Panc1 (cell line): Measurements from ENCODE around the gene AP1S1. TPM values are rescaled to one million over a fixed set of nuclear protein-coding genes. Genes with fewer than 3 reads are reported as not detected.
A peak's percentile ranks its signal among the peaks of the same experiment; 100 is the strongest.

Experiments used
- ATAC-seq: fragments of 200-7000 bp; cut with Tn5 transposase; 2 replicates; pipeline ENCODE4 v1.9.1; 2020; ENCODE audit warnings: mild to moderate bottlenecking, moderate library complexity
- BruUV-seq: library from RNA; stranded (reverse); fragments of 400-500 nt; replicated peaks from 2 replicates; lab custom pipeline; 2021; lab: Mats Ljungman, UMichigan
- CTCF ChIA-PET: fragments of 300-600 bp; sonication (Branson Sonifier 250); formaldehyde crosslinking; loops from one replicate; lab custom pipeline; 2022; ENCODE audit warnings: antibody characterized with exemption; lab: Charles Lee
- POLR2A ChIA-PET: fragments of 300-600 bp; sonication (Branson Sonifier 250); formaldehyde crosslinking; loops from one replicate; lab custom pipeline; 2022; ENCODE audit warnings: antibody characterized with exemption; lab: Charles Lee
- DNase-seq: peaks from one replicate; pipeline ENCODE4 v3.0.0-alpha.2; 2010; ENCODE audit warnings: low read depth, low spot score
- H3K27ac ChIP-seq: 2 replicates; pipeline ENCODE4 v1.5.1; 2011; ENCODE audit warnings: mild to moderate bottlenecking, low read length, inconsistent platforms
- H3K27me3 ChIP-seq: fragments of 200-500 bp; sonication (Bioruptor generic); 2 replicates; pipeline ENCODE4 v1.6.0; 2014; ENCODE audit warnings: low read length, inconsistent platforms; ENCODE audit not compliant: control insufficient read depth, insufficient read depth
- H3K36me3 ChIP-seq: fragments of 200-500 bp; sonication (Bioruptor generic); 2 replicates; pipeline ENCODE4 v1.5.1; 2014; ENCODE audit warnings: inconsistent platforms, mild to moderate bottlenecking, low read length, moderate library complexity; ENCODE audit not compliant: control insufficient read depth, insufficient read depth
- H3K4me1 ChIP-seq: 2 replicates; pipeline ENCODE4 v1.5.1; 2011; ENCODE audit warnings: inconsistent platforms, mild to moderate bottlenecking, low read length, moderate library complexity; ENCODE audit not compliant: control insufficient read depth, insufficient read depth
- H3K4me3 ChIP-seq, 2 experiments: 2 replicates each; pipeline ENCODE4 v1.5.1; 2011 to 2012; ENCODE audit warnings: low read depth in 2 of 2, low read length in 2 of 2, mild to moderate bottlenecking in 2 of 2, inconsistent platforms in 1 of 2, moderate library complexity in 1 of 2
- H3K9me3 ChIP-seq: fragments of 200-500 bp; sonication (Bioruptor generic); 2 replicates; pipeline ENCODE4 v1.5.1; 2014; ENCODE audit warnings: low read depth, mild to moderate bottlenecking, inconsistent platforms, low read length, moderate library complexity; ENCODE audit not compliant: control insufficient read depth, insufficient read depth
- CTCF ChIP-seq: fragments of 450-650 bp; IDR thresholded peaks from 2 replicates; pipeline ENCODE4 v1.5.1; 2017; ENCODE audit warnings: mild to moderate bottlenecking
- POLR2AphosphoS5 ChIP-seq: IDR thresholded peaks from 2 replicates; pipeline ENCODE4 v1.6.1; 2012; ENCODE audit warnings: mild to moderate bottlenecking, low read depth, low read length, moderate library complexity
- REST ChIP-seq, 2 experiments: IDR thresholded peaks; 2 replicates each; pipeline ENCODE4 v1.6.1; 2011 to 2012; ENCODE audit warnings: low read depth in 2 of 2, control low read depth in 1 of 2, low read length in 1 of 2, mild to moderate bottlenecking in 1 of 2, moderate library complexity in 1 of 2; ENCODE audit not compliant: insufficient read depth in 1 of 2
- SIN3A ChIP-seq: IDR thresholded peaks from 2 replicates; pipeline ENCODE4 v1.6.1; 2012; ENCODE audit warnings: low read depth, mild to moderate bottlenecking, low read length, moderate library complexity, borderline replicate concordance; ENCODE audit not compliant: insufficient read depth
- TCF7L2 ChIP-seq: IDR thresholded peaks from 2 replicates; pipeline ENCODE4 v1.6.1; 2011; ENCODE audit warnings: mild to moderate bottlenecking, low read depth, low read length, inconsistent platforms
- in situ Hi-C: cut with HindIII; loops from 2 replicates; pipeline ENCODE4 v1.10.0; 2016; ENCODE audit warnings: low sequenced_read_pairs, low pct_unique_long_range_greater_than_20kb
- intact Hi-C: fragments of 100-400 bp; cut with micrococcal nuclease; formaldehyde crosslinking; loops from one replicate; pipeline ENCODE4 v1.10.0; 2022; ENCODE audit not compliant: unreplicated experiment
- total RNA-seq: library from RNA; stranded (reverse); gene quantifications from one replicate; pipeline ENCODE4 v1.2.1, GENCODE V29; 2021; ENCODE audit not compliant: unreplicated experiment

The AP1S1 gene
- total RNA-seq, 1 experiment from 2014 or later: 74.2 TPM

- Histone ChIP-seq H3K9me3 (no peaks in the 10 kb centered on the region), H3K27ac (no peak within 1 kb of the TSS), H3K27me3 (0 out of 2 replicates have a peak, but pooled peaks cover 2% of the 10 kb centered on the region), H3K4me3 (peak within 1 kb of the TSS; percentile 24 to 40), H3K4me1 (no peaks in the 10 kb centered on the region; the same call in 1 of the 2 replicates), H3K36me3 (no peaks in the 10 kb centered on the region)
- BruUV-seq: no TSS peak
- DNase-seq (no peak), ATAC-seq (no peak)
- no peak for TF ChIP-seq POLR2AphosphoS5
- TF ChIP-seq REST (IDR thresholded peaks at IDR 0.05; ENCODE audit: insufficient read depth in 1 of 2, low read depth in 2 of 2, low read length in 1 of 2): no peak
- no peak for TF ChIP-seq TCF7L2
- TF ChIP-seq SIN3A: no peak
- TF ChIP-seq CTCF: no peak
- ChIA-PET POLR2A (no interaction called here), CTCF (interaction anchor here (1.1 kb wide), 1 partner anchor 37 kb away, joined by 6 read pairs; no protein-coding TSS in a partner anchor)
- in situ Hi-C loops: no loop called here
- intact Hi-C loops: no loop called here
Observed at GRCh38 chr7:101180130-101180755, 26.0 kb downstream of the AP1S1 start, which contains the start of gene NAT16. TSS of gene NAT16 (minus strand) at chr7:101180293. CDS start at chr7:101174807, 5,486 bp downstream.

- ATAC-seq (no peak), DNase-seq (no peak)
- Histone ChIP-seq H3K27me3 (0 out of 2 replicates have a peak, but pooled peaks cover 2% of the 10 kb centered on the region), H3K4me1 (no peaks in the 10 kb centered on the region), H3K9me3 (no peaks in the 10 kb centered on the region), H3K4me3 (no peak overlapping the region), H3K27ac (no peak overlapping the region), H3K36me3 (no peaks in the 10 kb centered on the region)
- CTCF ChIA-PET: no interaction called here
- no TSS peak for BruUV-seq
- POLR2A ChIA-PET: no interaction called here
- in situ Hi-C loops (no loop called here), intact Hi-C loops (no loop called here)
- TF ChIP-seq SIN3A (no peak), CTCF (no peak), POLR2AphosphoS5 (no peak), REST (IDR thresholded peaks at IDR 0.05; ENCODE audit: insufficient read depth in 1 of 2, low read depth in 2 of 2, low read length in 1 of 2) (no peak), TCF7L2 (no peak)
Observed at GRCh38 chr7:101185258-101185839, 31.1 kb downstream of the AP1S1 start.
